ENCODE measurements around the gene DDIT3. TPM values are rescaled to one million over a fixed set of nuclear protein-coding genes. Genes with fewer than 3 reads are reported as not detected.

DDIT3 gene
- total RNA-seq (2022; extraction: Qiagen RNA extraction; ENCODE audit: low read depth): 35.7 to 48.5 TPM (median 39.1 TPM) in 5 replicates

GRCh38 chr12:57520053-57520818 lies at the start of gene DDIT3:
Gene DDIT3, minus strand, starts transcription at chr12:57520514. Its CDS starts 3,108 bp downstream, at chr12:57517406.

GRCh38 chr12:57549909-57550640 lies 29.8 kb upstream of the DDIT3 start, which contains the start of gene KIF5A:
Gene KIF5A, plus strand, starts transcription at chr12:57550044. Its CDS starts 228 bp downstream, at chr12:57550272.

GRCh38 chr12:57546438-57547287 lies 26.3 kb upstream of the DDIT3 start, which contains the start of gene DCTN2:
Gene DCTN2, minus strand, starts transcription at chr12:57547192. Its CDS starts 129 bp downstream, at chr12:57547063.

GRCh38 chr12:57522011-57522886 lies 1.9 kb upstream of the DDIT3 start, which contains the start of gene MBD6:
Gene MBD6, plus strand, starts transcription at chr12:57522824. Its CDS starts 1,480 bp downstream, at chr12:57524304.

GRCh38 chr12:57487597-57488401 lies 32.5 kb downstream of the DDIT3 start, which contains the start of gene MARS1:
Gene MARS1, plus strand, starts transcription at chr12:57488068. Its CDS starts 23 bp downstream, at chr12:57488091.

GRCh38 chr12:57479376-57480115 lies 40.8 kb downstream of the DDIT3 start, which contains the start of gene ARHGAP9:
Gene ARHGAP9, minus strand, starts transcription at chr12:57479866. Its CDS starts 460 bp downstream, at chr12:57479406.

Other genes with a start within 250 kb of the DDIT3 start
- gene R3HDM2, start 89.5 kb downstream of the DDIT3 start, total RNA-seq (2022; extraction: Qiagen RNA extraction; ENCODE audit: low read depth): 8.2 to 11.6 TPM (median 10.1 TPM) in 5 replicates
- gene INHBC, start 85.7 kb downstream of the DDIT3 start, total RNA-seq (2022; extraction: Qiagen RNA extraction; ENCODE audit: low read depth): 0.03 to 0.07 TPM in 2 of 5 replicates, not detected in the others
- 0.07 to 0.20 TPM (median 0.13 TPM) in 4 of 5 replicates, not detected in the other for gene INHBE, start 65.2 kb downstream of the DDIT3 start, total RNA-seq (2022; extraction: Qiagen RNA extraction; ENCODE audit: low read depth)
- gene GLI1, start 60.7 kb downstream of the DDIT3 start, total RNA-seq (2022; extraction: Qiagen RNA extraction; ENCODE audit: low read depth): 7.1 to 13.9 TPM (median 12.0 TPM) in 5 replicates
- gene ARHGAP9, start 40.6 kb downstream of the DDIT3 start, total RNA-seq (2022; extraction: Qiagen RNA extraction; ENCODE audit: low read depth): 0.20 to 0.91 TPM (median 0.40 TPM) in 5 replicates
- 151 to 225 TPM (median 156 TPM) in 5 replicates for gene MARS1, start 32.4 kb downstream of the DDIT3 start, total RNA-seq (2022; extraction: Qiagen RNA extraction; ENCODE audit: low read depth)
- gene MBD6, start 2.3 kb upstream of the DDIT3 start, total RNA-seq (2022; extraction: Qiagen RNA extraction; ENCODE audit: low read depth): 23.2 to 32.2 TPM (median 27.5 TPM) in 5 replicates
- 112 to 184 TPM (median 114 TPM) in 5 replicates for gene DCTN2, start 26.7 kb upstream of the DDIT3 start, total RNA-seq (2022; extraction: Qiagen RNA extraction; ENCODE audit: low read depth)
- gene KIF5A, start 29.5 kb upstream of the DDIT3 start, total RNA-seq (2022; extraction: Qiagen RNA extraction; ENCODE audit: low read depth): 0.17 to 0.31 TPM (median 0.23 TPM) in 5 replicates
- gene PIP4K2C, start 70.7 kb upstream of the DDIT3 start, total RNA-seq (2022; extraction: Qiagen RNA extraction; ENCODE audit: low read depth): 36.3 to 44.3 TPM (median 42.6 TPM) in 5 replicates
- gene DTX3, start 84.3 kb upstream of the DDIT3 start, total RNA-seq (2022; extraction: Qiagen RNA extraction; ENCODE audit: low read depth): 14.4 to 21.2 TPM (median 18.1 TPM) in 5 replicates
- gene ARHGEF25, start 90.9 kb upstream of the DDIT3 start, total RNA-seq (2022; extraction: Qiagen RNA extraction; ENCODE audit: low read depth): 4.8 to 7.0 TPM (median 6.8 TPM) in 5 replicates
- 36.6 to 54.4 TPM (median 48.1 TPM) in 5 replicates for gene B4GALNT1, start 112.7 kb upstream of the DDIT3 start, total RNA-seq (2022; extraction: Qiagen RNA extraction; ENCODE audit: low read depth)
- 116 to 127 TPM (median 119 TPM) in 5 replicates for gene OS9, start 173.6 kb upstream of the DDIT3 start, total RNA-seq (2022; extraction: Qiagen RNA extraction; ENCODE audit: low read depth)
- 0.13 to 0.20 TPM (median 0.16 TPM) in 5 replicates for gene AGAP2, start 218.2 kb upstream of the DDIT3 start, total RNA-seq (2022; extraction: Qiagen RNA extraction; ENCODE audit: low read depth)
- gene TSPAN31, start 224.5 kb upstream of the DDIT3 start, total RNA-seq (2022; extraction: Qiagen RNA extraction; ENCODE audit: low read depth): 15.7 to 20.4 TPM (median 17.0 TPM) in 5 replicates
- gene CDK4, start 231.8 kb upstream of the DDIT3 start, total RNA-seq (2022; extraction: Qiagen RNA extraction; ENCODE audit: low read depth): 259 to 307 TPM (median 276 TPM) in 5 replicates
- 6.1 to 8.8 TPM (median 7.5 TPM) in 5 replicates for gene MARCHF9, start 234.6 kb upstream of the DDIT3 start, total RNA-seq (2022; extraction: Qiagen RNA extraction; ENCODE audit: low read depth)
- 1.4 to 3.7 TPM (median 2.3 TPM) in 5 replicates for gene CYP27B1, start 246.6 kb upstream of the DDIT3 start, total RNA-seq (2022; extraction: Qiagen RNA extraction; ENCODE audit: low read depth)